ENCODE data around the gene PDE3A. TPM values are rescaled to one million over a fixed set of nuclear protein-coding genes. Genes with fewer than 3 reads are reported as not detected.

PDE3A gene
- total RNA-seq, 2 experiments from 2014 or later = not detected

DNA sequence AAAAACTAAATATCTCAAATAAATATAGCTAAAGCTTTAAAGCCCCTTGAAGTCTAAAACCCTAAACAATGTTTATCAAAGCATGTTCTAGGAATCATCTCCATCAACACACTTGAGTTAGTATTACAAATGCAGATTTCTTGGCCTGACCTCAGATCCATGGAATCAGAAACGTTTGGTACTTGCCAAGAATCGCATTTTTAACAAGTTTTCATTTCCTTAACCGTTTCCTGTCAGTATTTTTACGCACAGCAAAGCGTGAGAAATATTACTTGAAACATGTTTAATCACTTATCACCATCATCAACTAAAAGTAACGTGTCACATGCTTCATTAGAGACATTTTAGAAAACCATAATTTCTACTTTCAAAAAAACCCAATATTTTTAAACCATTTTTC lies 336.5 kb downstream of the PDE3A start:
- Mint-ChIP-seq H3K27me3 (no peaks in the 10 kb centered on the region), H3K4me3 (no peak overlapping the region), H3K4me1 (ENCODE audit: low read depth) (no peaks in the 10 kb centered on the region), H3K36me3 (ENCODE audit: low read depth) (no peaks in the 10 kb centered on the region), H3K27ac (no peak overlapping the region), H3K9me3 (no peaks in the 10 kb centered on the region)
- ATAC-seq (no peak), DNase-seq (no peak)
- ChIA-PET CTCF (no interaction called here), POLR2A (no interaction called here)
- intact Hi-C loops (cut with micrococcal nuclease) = no loop called here
- TF ChIP-seq, protein P1, sequence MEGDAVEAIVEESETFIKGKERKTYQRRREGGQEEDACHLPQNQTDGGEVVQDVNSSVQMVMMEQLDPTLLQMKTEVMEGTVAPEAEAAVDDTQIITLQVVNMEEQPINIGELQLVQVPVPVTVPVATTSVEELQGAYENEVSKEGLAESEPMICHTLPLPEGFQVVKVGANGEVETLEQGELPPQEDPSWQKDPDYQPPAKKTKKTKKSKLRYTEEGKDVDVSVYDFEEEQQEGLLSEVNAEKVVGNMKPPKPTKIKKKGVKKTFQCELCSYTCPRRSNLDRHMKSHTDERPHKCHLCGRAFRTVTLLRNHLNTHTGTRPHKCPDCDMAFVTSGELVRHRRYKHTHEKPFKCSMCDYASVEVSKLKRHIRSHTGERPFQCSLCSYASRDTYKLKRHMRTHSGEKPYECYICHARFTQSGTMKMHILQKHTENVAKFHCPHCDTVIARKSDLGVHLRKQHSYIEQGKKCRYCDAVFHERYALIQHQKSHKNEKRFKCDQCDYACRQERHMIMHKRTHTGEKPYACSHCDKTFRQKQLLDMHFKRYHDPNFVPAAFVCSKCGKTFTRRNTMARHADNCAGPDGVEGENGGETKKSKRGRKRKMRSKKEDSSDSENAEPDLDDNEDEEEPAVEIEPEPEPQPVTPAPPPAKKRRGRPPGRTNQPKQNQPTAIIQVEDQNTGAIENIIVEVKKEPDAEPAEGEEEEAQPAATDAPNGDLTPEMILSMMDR (IDR thresholded peaks at IDR 0.05) = no peak

DNA sequence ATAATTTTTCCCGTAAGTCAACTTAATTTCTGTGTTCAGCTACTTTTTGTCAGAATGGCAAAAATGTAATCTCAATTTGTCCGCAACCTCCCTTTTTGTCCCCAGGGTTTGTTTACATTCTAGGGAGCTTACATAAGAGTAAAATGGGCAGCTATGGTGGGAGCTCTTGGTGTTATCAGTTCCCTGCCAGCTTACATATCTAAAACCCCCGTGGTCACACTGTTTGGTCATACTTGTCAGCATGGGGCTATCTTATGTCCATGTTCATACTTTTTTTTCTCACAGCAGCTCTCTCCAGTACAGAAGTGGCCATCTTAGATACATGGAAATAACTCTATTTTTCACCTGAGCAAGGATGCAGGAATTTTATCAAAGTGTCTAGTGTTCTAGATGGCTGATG lies 343.5 kb downstream of the PDE3A start:
- no peak for DNase-seq
- POLR2A ChIA-PET = no interaction called here
- no peaks in the 10 kb centered on the region for H3K27me3 Mint-ChIP-seq
- H3K36me3 Mint-ChIP-seq (ENCODE audit: low read depth) = no peaks in the 10 kb centered on the region
- no peak for ATAC-seq
- H3K9me3 Mint-ChIP-seq = no peaks in the 10 kb centered on the region
- TF ChIP-seq, protein P1 (IDR thresholded peaks at IDR 0.05) = no peak
- CTCF ChIA-PET = no interaction called here
- H3K27ac Mint-ChIP-seq = no peak overlapping the region
- intact Hi-C loops (cut with micrococcal nuclease) = no loop called here
- H3K4me1 Mint-ChIP-seq (ENCODE audit: low read depth) = no peaks in the 10 kb centered on the region
- no peak overlapping the region for H3K4me3 Mint-ChIP-seq

DNA sequence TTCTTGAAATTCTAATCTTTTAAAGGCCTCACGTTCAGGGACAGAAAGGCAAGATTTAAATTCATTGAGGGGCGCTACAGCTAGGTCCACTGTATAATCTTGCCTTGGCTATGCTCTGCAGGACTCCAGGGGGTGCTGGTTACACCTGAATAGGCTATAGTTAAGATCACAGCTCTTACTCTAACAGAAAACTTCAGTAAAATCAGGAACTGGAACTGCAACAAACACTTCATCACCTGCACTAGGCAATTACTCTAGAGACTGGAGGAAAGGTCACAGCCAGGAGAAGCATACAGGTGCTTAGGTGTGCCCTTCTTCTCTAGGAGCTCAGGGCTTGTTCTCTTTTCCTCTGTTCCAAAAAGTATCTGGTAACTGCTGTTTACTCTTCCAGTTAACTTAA lies 347.7 kb downstream of the PDE3A start:
- ATAC-seq = no peak
- Mint-ChIP-seq H3K36me3 (ENCODE audit: low read depth) (no peaks in the 10 kb centered on the region), H3K4me1 (ENCODE audit: low read depth) (no peaks in the 10 kb centered on the region), H3K27me3 (no peaks in the 10 kb centered on the region), H3K27ac (no peak overlapping the region), H3K9me3 (no peaks in the 10 kb centered on the region), H3K4me3 (no peak overlapping the region)
- DNase-seq = no peak
- CTCF ChIA-PET = interaction anchor here (1.9 kb wide), 1 partner anchor 9 kb away, joined by 4 read pairs; no protein-coding TSS in a partner anchor
- intact Hi-C loops (cut with micrococcal nuclease) = no loop called here
- TF ChIP-seq, protein P1 (IDR thresholded peaks at IDR 0.05) = no peak
- POLR2A ChIA-PET = interaction anchor here (0.6 kb wide), 1 partner anchor 270 kb away, joined by 3 read pairs; no protein-coding TSS in a partner anchor

DNA sequence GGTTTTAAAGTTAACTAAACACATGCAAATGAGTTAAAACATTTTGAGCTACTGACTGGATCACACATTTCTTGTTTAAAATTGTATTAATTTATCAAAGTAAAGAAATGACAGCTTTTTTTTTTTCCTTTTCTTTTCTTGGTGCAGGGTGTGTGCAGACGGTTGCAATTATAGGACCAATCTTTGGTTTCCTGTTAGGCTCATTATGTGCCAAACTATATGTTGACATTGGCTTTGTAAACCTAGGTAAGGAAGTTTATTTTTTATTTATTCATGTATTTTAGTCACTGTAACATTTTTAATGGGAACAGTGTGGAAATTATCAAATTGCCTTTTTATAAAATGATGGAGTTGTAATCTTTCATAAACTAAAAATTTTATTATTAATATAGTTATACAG lies 348.6 kb downstream of the PDE3A start:
- no peaks in the 10 kb centered on the region for H3K9me3 Mint-ChIP-seq
- H3K36me3 Mint-ChIP-seq (ENCODE audit: low read depth) = no peaks in the 10 kb centered on the region
- ChIA-PET POLR2A (no interaction called here), CTCF (no interaction called here)
- H3K4me3 Mint-ChIP-seq = no peak overlapping the region
- ATAC-seq (no peak), DNase-seq (no peak)
- H3K4me1 Mint-ChIP-seq (ENCODE audit: low read depth) = no peaks in the 10 kb centered on the region
- H3K27ac Mint-ChIP-seq = no peak overlapping the region
- no peaks in the 10 kb centered on the region for H3K27me3 Mint-ChIP-seq
- TF ChIP-seq, protein P1 (IDR thresholded peaks at IDR 0.05) = no peak
- intact Hi-C loops (cut with micrococcal nuclease) = no loop called here

DNA sequence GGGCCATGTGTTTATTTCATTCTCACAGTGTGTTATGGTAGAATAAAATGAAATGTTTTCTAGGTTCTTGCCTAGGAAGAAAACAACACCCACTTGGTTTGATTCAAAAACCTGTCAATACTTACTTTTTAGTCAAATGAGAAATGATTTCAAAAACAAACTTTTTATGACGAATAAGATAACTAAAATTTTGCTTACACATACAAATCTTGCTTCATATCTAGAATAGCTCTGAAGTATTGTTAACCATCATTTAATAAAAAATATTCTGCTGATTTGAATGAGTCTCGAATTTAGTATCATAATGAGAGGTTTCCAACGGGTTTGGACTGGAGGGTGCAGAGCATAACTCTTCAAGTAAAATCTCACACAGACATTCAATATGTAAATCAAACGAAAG lies 350.0 kb downstream of the PDE3A start:
- Mint-ChIP-seq H3K36me3 (ENCODE audit: low read depth) (no peaks in the 10 kb centered on the region), H3K4me1 (ENCODE audit: low read depth) (no peaks in the 10 kb centered on the region), H3K9me3 (no peaks in the 10 kb centered on the region), H3K27ac (no peak overlapping the region), H3K4me3 (no peak overlapping the region), H3K27me3 (no peaks in the 10 kb centered on the region)
- POLR2A ChIA-PET = no interaction called here
- intact Hi-C loops (cut with micrococcal nuclease) = no loop called here
- CTCF ChIA-PET = no interaction called here
- DNase-seq (no peak), ATAC-seq (no peak)
- TF ChIP-seq, protein P1 (IDR thresholded peaks at IDR 0.05) = no peak
